Mesothelial cell of epicardium (in vitro differentiated cells): Measurements from ENCODE around the gene CYB561. TPM values are rescaled to one million over a fixed set of nuclear protein-coding genes. Genes with fewer than 3 reads are reported as not detected.

Experiments
- DNase-seq, 2 experiments: peaks; one replicate each; pipeline ENCODE4 v3.0.0; 2021; ENCODE audit warnings: low spot score in 2 of 2; ENCODE audit not compliant: unreplicated experiment in 2 of 2
- H3K27ac Mint-ChIP-seq: 2 replicates; pipeline ENCODE4 v1.8.0; 2021; ENCODE audit warnings: mixed read lengths
- H3K27me3 Mint-ChIP-seq: 2 replicates; pipeline ENCODE4 v1.8.0; 2021; ENCODE audit warnings: low read depth, mixed read lengths
- H3K36me3 Mint-ChIP-seq: 2 replicates; pipeline ENCODE4 v1.8.0; 2021; ENCODE audit warnings: mixed read lengths
- H3K4me1 Mint-ChIP-seq: 2 replicates; pipeline ENCODE4 v1.8.0; 2021; ENCODE audit warnings: mixed read lengths
- H3K4me3 Mint-ChIP-seq: 2 replicates; pipeline ENCODE4 v1.8.0; 2021; ENCODE audit warnings: mild to moderate bottlenecking, moderate library complexity, mixed read lengths
- H3K9me3 Mint-ChIP-seq: 2 replicates; pipeline ENCODE4 v1.8.0; 2021; ENCODE audit warnings: mixed read lengths
- CTCF ChIP-seq: fragments of 200-600 bp; sonication (generic); IDR thresholded peaks from one replicate; pipeline ENCODE4 v1.5.0; 2021; ENCODE audit warnings: antibody characterized with exemption; ENCODE audit not compliant: unreplicated experiment
- total RNA-seq: library from RNA; stranded (reverse); gene quantifications from 3 replicates; pipeline ENCODE4 v1.2.1, GENCODE V29; 2021

Gene CYB561
- total RNA-seq, 1 donor from 2014 or later: 21.5 TPM

- no peaks in the 10 kb centered on the region for H3K4me1 Mint-ChIP-seq
- DNase-seq: no peak
- H3K9me3 Mint-ChIP-seq: no peaks in the 10 kb centered on the region
- TF ChIP-seq CTCF: no peak
- no peaks in the 10 kb centered on the region for H3K27me3 Mint-ChIP-seq
- H3K27ac Mint-ChIP-seq: no peak overlapping the region
- no peak overlapping the region for H3K4me3 Mint-ChIP-seq
- peaks cover 27% of the 10 kb centered on the region for H3K36me3 Mint-ChIP-seq
Measured at GRCh38 chr17:63420868-63421680, 25.0 kb downstream of the CYB561 start.

- no peak for TF ChIP-seq CTCF
- peaks cover 27% of the 10 kb centered on the region for H3K36me3 Mint-ChIP-seq
- no peaks in the 10 kb centered on the region for H3K4me1 Mint-ChIP-seq
- no peaks in the 10 kb centered on the region for H3K27me3 Mint-ChIP-seq
- no peaks in the 10 kb centered on the region for H3K9me3 Mint-ChIP-seq
- H3K27ac Mint-ChIP-seq: no peak overlapping the region
- no peak for DNase-seq
- no peak overlapping the region for H3K4me3 Mint-ChIP-seq
Measured at GRCh38 chr17:63419949-63420867, 25.9 kb downstream of the CYB561 start.

- Mint-ChIP-seq H3K4me3 (no peak overlapping the region), H3K27me3 (no peaks in the 10 kb centered on the region), H3K36me3 (peaks cover 32% of the 10 kb centered on the region), H3K27ac (no peak overlapping the region), H3K4me1 (no peaks in the 10 kb centered on the region), H3K9me3 (no peaks in the 10 kb centered on the region)
- TF ChIP-seq CTCF: no peak
- DNase-seq: no peak
Measured at GRCh38 chr17:63419398-63419797, 26.7 kb downstream of the CYB561 start.

- H3K27ac Mint-ChIP-seq: no peak overlapping the region
- no peaks in the 10 kb centered on the region for H3K9me3 Mint-ChIP-seq
- no peaks in the 10 kb centered on the region for H3K4me1 Mint-ChIP-seq
- H3K36me3 Mint-ChIP-seq: peaks cover 35% of the 10 kb centered on the region
- no peak overlapping the region for H3K4me3 Mint-ChIP-seq
- no peak for DNase-seq
- no peaks in the 10 kb centered on the region for H3K27me3 Mint-ChIP-seq
- no peak for TF ChIP-seq CTCF
Measured at GRCh38 chr17:63418540-63418939, 27.6 kb downstream of the CYB561 start.

GRCh38 chr17:63414222-63414621 lies 31.9 kb downstream of the CYB561 start:
- no peak overlapping the region for H3K4me3 Mint-ChIP-seq
- no peaks in the 10 kb centered on the region for H3K27me3 Mint-ChIP-seq
- no peak overlapping the region for H3K27ac Mint-ChIP-seq
- H3K9me3 Mint-ChIP-seq: no peaks in the 10 kb centered on the region
- TF ChIP-seq CTCF: no peak
- no peak for DNase-seq
- no peaks in the 10 kb centered on the region for H3K4me1 Mint-ChIP-seq
- H3K36me3 Mint-ChIP-seq: peaks cover 29% of the 10 kb centered on the region
